ENCODE results near the gene TCERG1L. TPM values are rescaled to one million over a fixed set of nuclear protein-coding genes. Genes with fewer than 3 reads are reported as not detected.
"Not testable (repeated sequence)": the region's sequence is repeated elsewhere in the genome, so short reads cannot be mapped to it uniquely, and the experiment has no call there.

Gene TCERG1L
- total RNA-seq, 2 donors from 2014 or later: 0.12 TPM; not detected in 1

GRCh38 chr10:131344747-131345146 is 33.2 kb upstream of the TCERG1L start:
- TF ChIP-seq, protein P1, sequence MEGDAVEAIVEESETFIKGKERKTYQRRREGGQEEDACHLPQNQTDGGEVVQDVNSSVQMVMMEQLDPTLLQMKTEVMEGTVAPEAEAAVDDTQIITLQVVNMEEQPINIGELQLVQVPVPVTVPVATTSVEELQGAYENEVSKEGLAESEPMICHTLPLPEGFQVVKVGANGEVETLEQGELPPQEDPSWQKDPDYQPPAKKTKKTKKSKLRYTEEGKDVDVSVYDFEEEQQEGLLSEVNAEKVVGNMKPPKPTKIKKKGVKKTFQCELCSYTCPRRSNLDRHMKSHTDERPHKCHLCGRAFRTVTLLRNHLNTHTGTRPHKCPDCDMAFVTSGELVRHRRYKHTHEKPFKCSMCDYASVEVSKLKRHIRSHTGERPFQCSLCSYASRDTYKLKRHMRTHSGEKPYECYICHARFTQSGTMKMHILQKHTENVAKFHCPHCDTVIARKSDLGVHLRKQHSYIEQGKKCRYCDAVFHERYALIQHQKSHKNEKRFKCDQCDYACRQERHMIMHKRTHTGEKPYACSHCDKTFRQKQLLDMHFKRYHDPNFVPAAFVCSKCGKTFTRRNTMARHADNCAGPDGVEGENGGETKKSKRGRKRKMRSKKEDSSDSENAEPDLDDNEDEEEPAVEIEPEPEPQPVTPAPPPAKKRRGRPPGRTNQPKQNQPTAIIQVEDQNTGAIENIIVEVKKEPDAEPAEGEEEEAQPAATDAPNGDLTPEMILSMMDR (IDR thresholded peaks at IDR 0.05): no peak
- Histone ChIP-seq H3K4me1 (no peaks in the 10 kb centered on the region), H3K4me3 (no peak overlapping the region), H3K27me3 (no peaks in the 10 kb centered on the region), H3K9me3 (no peaks in the 10 kb centered on the region), H3K27ac (no peak overlapping the region), H3K36me3 (no peaks in the 10 kb centered on the region)
- DNase-seq (ENCODE audit: low spot score): no peak

DNA sequence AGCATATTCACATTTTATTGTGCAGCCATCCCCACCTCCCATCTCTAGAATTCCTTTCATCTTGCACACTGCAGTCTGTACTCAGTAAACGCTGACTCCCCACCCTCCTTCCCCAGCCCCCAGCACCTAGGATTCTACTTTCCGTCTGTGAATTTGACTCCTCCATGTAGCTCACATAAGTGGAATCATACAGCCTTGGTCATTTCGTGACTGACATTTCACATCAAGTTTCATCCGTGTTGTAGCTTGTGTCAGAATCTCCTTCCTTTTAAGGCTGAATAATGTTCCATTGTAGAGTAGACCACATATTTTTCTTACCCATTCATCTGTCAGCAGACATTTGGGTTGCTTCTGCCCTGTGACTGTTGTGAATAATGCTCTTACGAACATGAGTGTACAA is 26.2 kb upstream of the TCERG1L start:
- TF ChIP-seq, protein P1 (IDR thresholded peaks at IDR 0.05): no peak
- no peaks in the 10 kb centered on the region for H3K4me1 ChIP-seq
- H3K27ac ChIP-seq: no peak overlapping the region
- no peak for DNase-seq (ENCODE audit: low spot score)
- H3K27me3 ChIP-seq: no peaks in the 10 kb centered on the region
- H3K36me3 ChIP-seq: no peaks in the 10 kb centered on the region
- H3K4me3 ChIP-seq: no peak overlapping the region
- H3K9me3 ChIP-seq: peaks cover 0 to 4% of the 10 kb centered on the region in 2 donors

GRCh38 chr10:131332821-131333220 is 21.3 kb upstream of the TCERG1L start:
- Histone ChIP-seq H3K4me3 (no peak overlapping the region), H3K27me3 (no peaks in the 10 kb centered on the region), H3K27ac (no peak overlapping the region), H3K9me3 (no peaks in the 10 kb centered on the region), H3K36me3 (no peaks in the 10 kb centered on the region), H3K4me1 (no peaks in the 10 kb centered on the region)
- DNase-seq (ENCODE audit: low spot score): no peak
- TF ChIP-seq, protein P1 (IDR thresholded peaks at IDR 0.05): no peak

GRCh38 chr10:131323880-131324279 is 12.4 kb upstream of the TCERG1L start:
- Histone ChIP-seq H3K36me3 (no peaks in the 10 kb centered on the region), H3K4me3 (no peak overlapping the region), H3K9me3 (no peaks in the 10 kb centered on the region), H3K27me3 (no peaks in the 10 kb centered on the region), H3K27ac (no peak overlapping the region), H3K4me1 (no peaks in the 10 kb centered on the region)
- TF ChIP-seq, protein P1 (IDR thresholded peaks at IDR 0.05): no peak
- DNase-seq (ENCODE audit: low spot score): no peak

- Histone ChIP-seq H3K4me1 (no peaks in the 10 kb centered on the region), H3K4me3 (no peak overlapping the region), H3K9me3 (no peaks in the 10 kb centered on the region), H3K27me3 (no peaks in the 10 kb centered on the region), H3K27ac (no peak overlapping the region), H3K36me3 (no peaks in the 10 kb centered on the region)
- TF ChIP-seq, protein P1 (IDR thresholded peaks at IDR 0.05): no peak
- DNase-seq (ENCODE audit: low spot score): no peak
These were observed 11.5 kb upstream of the TCERG1L start for GRCh38 chr10:131323025-131323424.

- H3K4me1 ChIP-seq; H3K36me3 ChIP-seq; DNase-seq (ENCODE audit: low spot score); H3K4me3 ChIP-seq; H3K9me3 ChIP-seq; H3K27ac ChIP-seq; H3K27me3 ChIP-seq: not testable (repeated sequence)
These were observed 11.1 kb upstream of the TCERG1L start for GRCh38 chr10:131322575-131322974.

Data from right atrium auricular region (tissue), 2 donors.